GM12878 (cell line): Measurements from ENCODE around the gene SEC31A.

Source experiments
- ASH2L ChIP-seq: fragments of 300-600, 200-600 bp; sonication (generic); IDR thresholded peaks from 2 replicates; pipeline ENCODE4 v1.6.1; 2017; ENCODE audit warnings: low read depth, mild to moderate bottlenecking, borderline replicate concordance
- CTCF ChIP-seq, 3 experiments: IDR thresholded peaks in 2 of 3; conservative IDR thresholded peaks in 1 of 3; 2 replicates each; pipeline ENCODE4 v1.5.1; 2011; ENCODE audit warnings: low read depth in 3 of 3, low read length in 3 of 3, mild to moderate bottlenecking in 3 of 3, control low read depth in 2 of 3, moderate library complexity in 2 of 3, inconsistent platforms in 1 of 3, mixed read lengths in 1 of 3; ENCODE audit not compliant: control insufficient read depth in 2 of 3, insufficient read depth in 1 of 3; ENCODE audit errors: extremely low read depth in 1 of 3
- ETV6 ChIP-seq, 2 experiments: fragments of 450-650 bp in 1 of 2; IDR thresholded peaks in 1 of 2; conservative IDR thresholded peaks in 1 of 2; 2 replicates each; pipeline ENCODE4 v1.6.1; 2014; ENCODE audit warnings: antibody characterized with exemption in 1 of 2, borderline replicate concordance in 1 of 2, low read depth in 1 of 2, mild to moderate bottlenecking in 1 of 2, moderate library complexity in 1 of 2
- JUND ChIP-seq: IDR thresholded peaks from 2 replicates; pipeline ENCODE4 v1.6.1; 2012; ENCODE audit warnings: low read depth, mild to moderate bottlenecking, low read length, improper control_type of control experiment, moderate library complexity
- POLR2A ChIP-seq: IDR thresholded peaks from 2 replicates; pipeline ENCODE4 v1.6.1; 2011; ENCODE audit warnings: low read depth, mild to moderate bottlenecking, low read length
- REST ChIP-seq: IDR thresholded peaks from 2 replicates; pipeline ENCODE4 v1.6.1; 2012; ENCODE audit warnings: mild to moderate bottlenecking, low read depth, low read length
- SIN3A ChIP-seq: IDR thresholded peaks from 2 replicates; pipeline ENCODE4 v1.6.1; 2012; ENCODE audit warnings: low read depth, low read length, improper control_type of control experiment
- USF1 ChIP-seq: IDR thresholded peaks from 2 replicates; pipeline ENCODE4 v1.6.1; 2011; ENCODE audit warnings: borderline replicate concordance, low read depth, mild to moderate bottlenecking, moderate library complexity, mixed read lengths, low read length; ENCODE audit not compliant: insufficient read depth; ENCODE audit errors: extremely low read length
- ZNF274 ChIP-seq: IDR thresholded peaks from one replicate; pipeline ENCODE4 v1.8.0; 2011; ENCODE audit not compliant: insufficient read length, insufficient read depth

- no peak for TF ChIP-seq ZNF274
- TF ChIP-seq ASH2L: no peak
- no peak for TF ChIP-seq JUND
- no peak for TF ChIP-seq ETV6 (conservative IDR thresholded peaks at IDR 0.05 in 1 of 2, IDR thresholded peaks at IDR 0.05 in 1 of 2; ENCODE audit: borderline replicate concordance in 1 of 2, low read depth in 1 of 2)
- no peak for TF ChIP-seq CTCF (IDR thresholded peaks at IDR 0.05 in 2 of 3, conservative IDR thresholded peaks at IDR 0.05 in 1 of 3; ENCODE audit: control insufficient read depth in 2 of 3, extremely low read depth in 1 of 3, insufficient read depth in 1 of 3, low read depth in 3 of 3, low read length in 3 of 3)
- no peak for TF ChIP-seq POLR2A
- TF ChIP-seq REST: no peak
- TF ChIP-seq SIN3A: no peak
- TF ChIP-seq USF1: no peak
These were observed 104.1 kb downstream of the SEC31A start for GRCh38 chr4:82786828-82787227.
